Stomach (tissue), 9 donors: ENCODE data around the gene COL6A3. TPM values are rescaled to one million over a fixed set of nuclear protein-coding genes. Genes with fewer than 3 reads are reported as not detected.

Source experiments
- DNase-seq, 2 donors: peaks; one replicate each; pipeline versions ENCODE4 v3.0.0 to v3.0.0-alpha.2; 2013 to 2019
- H3K27ac ChIP-seq, 5 donors: fragments of 200-600 bp in 4 of 5; sonication (generic) in 4 of 5; one replicate each; pipeline ENCODE4 v1.5.1; 2013 to 2019; ENCODE audit warnings: mild to moderate bottlenecking in 1 of 5, moderate library complexity in 1 of 5
- H3K27me3 ChIP-seq, 3 donors: fragments of 200-600 bp; sonication (generic); one replicate each; pipeline ENCODE4 v1.5.1; 2017 to 2019; ENCODE audit warnings: mixed run types in 1 of 3
- H3K36me3 ChIP-seq, 4 donors: fragments of 200-600 bp; sonication (generic); 1 replicate in 3 of 4; 2 replicates in 1 of 4; pipeline ENCODE4 v1.5.1; 2016 to 2019
- H3K4me1 ChIP-seq, 4 donors: fragments of 200-600 bp; sonication (generic); one replicate each; pipeline ENCODE4 v1.5.1; 2016 to 2019
- H3K4me3 ChIP-seq, 4 donors: fragments of 200-600 bp; sonication (generic) in 3 of 4; one replicate each; pipeline ENCODE4 v1.5.1; 2016 to 2019; ENCODE audit warnings: mild to moderate bottlenecking in 1 of 4
- H3K9me3 ChIP-seq, 4 donors: fragments of 200-600 bp; sonication (generic); one replicate each; pipeline ENCODE4 v1.5.1; 2016 to 2019
- EP300 ChIP-seq: sonication (generic); formaldehyde crosslinking; IDR thresholded peaks from one replicate; pipeline ENCODE4 v1.6.1; 2017; ENCODE audit warnings: antibody characterized with exemption
- POLR2A ChIP-seq, 4 donors: fragments of 450-650 bp; IDR thresholded peaks; one replicate each; pipeline ENCODE4 v1.6.1; 2016; ENCODE audit warnings: antibody characterized with exemption in 4 of 4, control low read depth in 2 of 4, mild to moderate bottlenecking in 1 of 4, moderate library complexity in 1 of 4
- POLR2AphosphoS5 ChIP-seq, 3 donors: sonication (generic); formaldehyde crosslinking; IDR thresholded peaks; one replicate each; pipeline ENCODE4 v1.6.1; 2016; ENCODE audit warnings: antibody characterized with exemption in 3 of 3
- WGBS, 5 donors: extraction: QIAGEN DNeasy Blood & Tissue Kit in 3 of 5; methylation state at CpG; one replicate each; pipeline versions ENCODE4 v1.1.5 to v1.1.7; 2013 to 2018; 5-methylcytosine and 5-hydroxymethylcytosine counted together
- intact Hi-C: fragments of 100-400 bp; cut with DNase I; formaldehyde crosslinking; loops from one replicate; pipeline ENCODE4 v1.15.1; 2023; ENCODE audit warnings: low total_unique reads
- polyA plus RNA-seq, 3 donors: library from polyadenylated mRNA; stranded (reverse); fragments of 200-250 nt; gene quantifications; one replicate each; pipeline ENCODE4 v1.2.3, GENCODE V29; 2013
- total RNA-seq, 5 donors: library from RNA; depleted of rRNA; stranded (reverse); fragments of >200 nt; gene quantifications; one replicate each; pipeline versions ENCODE4 v1.1.0 to v1.2.3, GENCODE V29; 2014 to 2016
- TF ChIP-seq, protein P1 (sequence below), 7 experiments: fragments of 450-650 bp in 4 of 7; fragments of 200-600 bp in 3 of 7; sonication (generic) in 3 of 7; IDR thresholded peaks; one replicate each; pipeline ENCODE4 v1.5.1; 2016 to 2019; ENCODE audit warnings: antibody characterized with exemption in 7 of 7, control low read depth in 2 of 7, mild to moderate bottlenecking in 1 of 7
- donor health status: healthy with polysubstance abuse.
- donor health status: Bipolar disorder and iron deficiency.
- donor health status: healthy.

The COL6A3 gene
- total and polyA plus RNA-seq, 8 donors: 9.3 to 411 (median 105) TPM

DNA sequence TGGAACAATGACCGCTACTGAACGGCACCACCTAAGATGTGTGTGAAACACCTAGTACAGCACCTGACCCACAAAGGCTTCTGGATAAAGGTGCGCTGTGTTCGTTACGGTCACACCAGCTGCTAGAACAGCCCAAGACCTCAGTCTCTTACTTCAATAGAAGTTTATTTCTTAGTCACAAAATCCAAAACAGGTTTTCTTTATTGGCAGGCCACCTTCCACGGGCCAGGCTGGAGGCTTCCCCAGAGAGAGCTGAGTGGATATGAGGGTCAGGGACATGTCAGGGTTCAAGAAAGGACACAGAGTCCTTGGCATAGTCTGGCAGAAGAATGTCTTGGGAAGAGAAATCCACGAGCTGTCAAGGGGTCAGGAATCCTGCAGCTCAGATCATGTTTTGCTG, 92.2 kb downstream of the COL6A3 start:
- Histone ChIP-seq H3K27ac (peak overlapping the region in 4 of 5 donors; percentile 42 to 91 (median 74)), H3K36me3 (peaks cover 0 to 5% (median 0%) of the 10 kb centered on the region in 4 donors), H3K27me3 (no peaks in the 10 kb centered on the region), H3K4me3 (no peak overlapping the region), H3K4me1 (peaks cover 4 to 85% (median 32%) of the 10 kb centered on the region in 4 donors), H3K9me3 (no peaks in the 10 kb centered on the region)
- no peak for TF ChIP-seq POLR2A (IDR thresholded peaks at IDR 0.05)
- TF ChIP-seq, protein P1, sequence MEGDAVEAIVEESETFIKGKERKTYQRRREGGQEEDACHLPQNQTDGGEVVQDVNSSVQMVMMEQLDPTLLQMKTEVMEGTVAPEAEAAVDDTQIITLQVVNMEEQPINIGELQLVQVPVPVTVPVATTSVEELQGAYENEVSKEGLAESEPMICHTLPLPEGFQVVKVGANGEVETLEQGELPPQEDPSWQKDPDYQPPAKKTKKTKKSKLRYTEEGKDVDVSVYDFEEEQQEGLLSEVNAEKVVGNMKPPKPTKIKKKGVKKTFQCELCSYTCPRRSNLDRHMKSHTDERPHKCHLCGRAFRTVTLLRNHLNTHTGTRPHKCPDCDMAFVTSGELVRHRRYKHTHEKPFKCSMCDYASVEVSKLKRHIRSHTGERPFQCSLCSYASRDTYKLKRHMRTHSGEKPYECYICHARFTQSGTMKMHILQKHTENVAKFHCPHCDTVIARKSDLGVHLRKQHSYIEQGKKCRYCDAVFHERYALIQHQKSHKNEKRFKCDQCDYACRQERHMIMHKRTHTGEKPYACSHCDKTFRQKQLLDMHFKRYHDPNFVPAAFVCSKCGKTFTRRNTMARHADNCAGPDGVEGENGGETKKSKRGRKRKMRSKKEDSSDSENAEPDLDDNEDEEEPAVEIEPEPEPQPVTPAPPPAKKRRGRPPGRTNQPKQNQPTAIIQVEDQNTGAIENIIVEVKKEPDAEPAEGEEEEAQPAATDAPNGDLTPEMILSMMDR (IDR thresholded peaks at IDR 0.05): no peak
- no peak for TF ChIP-seq POLR2AphosphoS5 (IDR thresholded peaks at IDR 0.05)
- TF ChIP-seq EP300: no peak
- WGBS, 5 donors: 83 to 90% (median 90%) methylated on average over 7 of the region's 7 CpGs
- intact Hi-C loops: no loop called here
- DNase-seq: no peak

DNA sequence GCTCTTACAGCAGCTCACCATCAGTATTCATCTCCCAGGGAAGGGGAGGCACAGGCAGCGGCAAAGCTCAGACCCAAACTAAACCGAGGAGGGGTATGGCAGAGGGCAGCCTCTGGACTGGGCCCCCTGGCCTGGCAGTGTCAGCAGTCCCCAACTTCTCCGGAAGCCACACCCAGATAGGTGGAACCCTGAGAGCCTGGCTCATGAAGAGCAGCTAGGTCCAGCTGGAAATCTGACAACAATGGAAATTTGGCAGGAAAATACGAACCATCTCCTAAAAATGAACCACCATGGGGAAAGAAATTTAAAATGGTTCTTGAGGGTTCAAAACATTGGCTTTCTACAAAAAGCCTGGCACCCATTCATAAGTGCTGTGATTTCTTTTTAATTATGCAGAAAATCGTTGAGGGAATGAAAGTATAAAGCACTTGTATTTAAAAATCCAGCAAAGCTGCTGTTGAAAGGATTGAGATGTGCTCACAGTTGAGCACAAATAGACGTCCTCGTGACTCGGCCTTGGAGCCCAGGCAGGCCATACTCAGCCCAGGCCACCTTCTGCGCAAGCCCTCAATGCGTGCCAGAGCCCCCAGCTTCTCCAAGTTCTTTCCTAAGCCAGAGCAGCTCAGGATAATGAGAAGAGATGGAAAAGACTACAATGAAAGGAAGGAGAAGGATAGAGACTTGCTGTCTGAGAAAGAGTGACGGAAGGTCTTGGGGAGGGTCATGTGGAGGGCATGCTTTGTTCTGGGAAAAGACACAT, 93.0 kb downstream of the COL6A3 start:
- Histone ChIP-seq H3K4me1 (peaks cover 4 to 85% (median 34%) of the 10 kb centered on the region in 4 donors), H3K27ac (peak overlapping the region in 4 of 5 donors; percentile 42 to 91 (median 74)), H3K27me3 (no peaks in the 10 kb centered on the region), H3K36me3 (peaks cover 0 to 5% (median 0%) of the 10 kb centered on the region in 4 donors), H3K9me3 (no peaks in the 10 kb centered on the region), H3K4me3 (no peak overlapping the region)
- 65 to 80% (median 72%) methylated on average over 10 to 11 of the region's 11 CpGs for WGBS, 5 donors
- intact Hi-C loops: no loop called here
- no peak for DNase-seq
- no peak for TF ChIP-seq POLR2A (IDR thresholded peaks at IDR 0.05)
- TF ChIP-seq EP300: no peak
- no peak for TF ChIP-seq POLR2AphosphoS5 (IDR thresholded peaks at IDR 0.05)
- TF ChIP-seq, protein P1 (IDR thresholded peaks at IDR 0.05): no peak

DNA sequence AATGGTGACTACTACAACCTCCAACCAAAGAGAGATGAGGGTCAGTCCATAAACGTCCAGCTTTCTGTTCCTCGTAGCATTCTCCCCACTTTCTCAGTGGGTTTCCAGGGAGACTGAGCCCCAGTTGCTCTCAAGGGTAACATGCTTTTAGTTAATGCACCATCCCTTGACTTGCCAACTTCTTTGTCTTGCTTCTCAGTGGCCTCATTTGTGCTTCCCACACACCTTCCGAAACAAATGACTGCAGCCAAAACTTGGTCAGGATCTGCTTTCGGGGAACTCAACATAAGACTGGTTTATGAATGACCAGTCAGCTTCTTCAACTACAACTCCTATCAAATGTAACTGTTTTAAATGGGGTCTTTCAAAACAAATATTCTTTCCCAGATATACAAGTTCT, 94.1 kb downstream of the COL6A3 start:
- peaks cover 10 to 85% (median 39%) of the 10 kb centered on the region in 4 donors for H3K4me1 ChIP-seq

DNA sequence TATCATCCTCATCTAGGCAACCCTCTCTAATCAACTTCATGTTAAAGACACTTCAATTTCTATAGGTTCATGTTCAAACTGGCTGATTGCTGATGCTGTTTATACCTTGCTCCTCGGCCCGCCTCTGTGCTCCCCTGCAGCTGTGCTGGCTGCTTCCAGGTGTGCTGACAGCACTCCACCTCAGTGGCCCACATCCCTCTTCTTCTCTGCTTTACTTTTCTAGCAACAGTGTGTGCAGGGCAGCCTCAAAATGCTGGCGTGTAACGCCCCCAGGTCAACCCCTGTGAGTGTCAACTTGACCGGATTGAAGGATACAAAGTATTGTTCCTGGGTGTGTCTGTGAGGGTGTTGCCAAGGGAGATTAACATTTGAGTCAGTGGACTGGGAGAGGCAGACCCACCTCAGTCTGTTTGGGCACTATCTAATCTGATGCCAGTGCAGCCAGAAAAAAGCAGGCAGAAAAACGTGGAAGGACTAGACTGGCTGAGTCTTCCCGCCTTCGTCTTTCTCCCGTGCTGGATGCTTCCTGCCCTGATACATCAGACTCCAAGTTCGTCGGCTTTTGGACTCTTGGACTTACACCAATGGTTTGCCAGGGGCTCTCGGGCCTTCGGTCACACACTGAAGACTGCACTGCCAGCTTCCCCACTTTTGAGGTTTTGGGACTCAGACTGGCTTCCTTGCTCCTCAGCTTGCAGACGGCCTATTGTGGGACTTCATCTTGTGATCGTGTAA, 94.7 kb downstream of the COL6A3 start:
- 54 to 70% (median 66%) methylated on average over 15 of the region's 15 CpGs for WGBS, 5 donors
- Histone ChIP-seq H3K27me3 (no peaks in the 10 kb centered on the region), H3K4me3 (no peak overlapping the region), H3K27ac (peak overlapping the region in 3 of 5 donors; percentile 83 to 91 (median 87)), H3K4me1 (peaks cover 12 to 84% (median 39%) of the 10 kb centered on the region in 4 donors), H3K9me3 (no peaks in the 10 kb centered on the region), H3K36me3 (peaks cover 0 to 5% (median 0%) of the 10 kb centered on the region in 4 donors)
- intact Hi-C loops: no loop called here
- no peak for DNase-seq
- TF ChIP-seq POLR2A (IDR thresholded peaks at IDR 0.05) (no peak), POLR2AphosphoS5 (IDR thresholded peaks at IDR 0.05) (peak in 1 of 3 donors; percentile 3)

More for the DNA sequence above, 94.1 kb downstream of the COL6A3 start:
- no peaks in the 10 kb centered on the region for H3K9me3 ChIP-seq
- WGBS, 5 donors: 72 to 94% (median 84%) methylated on average over 4 of the region's 4 CpGs
- no peaks in the 10 kb centered on the region for H3K27me3 ChIP-seq
- no peak for TF ChIP-seq POLR2AphosphoS5 (IDR thresholded peaks at IDR 0.05)
- TF ChIP-seq, protein P1 (IDR thresholded peaks at IDR 0.05): no peak
- intact Hi-C loops: no loop called here
- DNase-seq: no peak
- no peak overlapping the region for H3K4me3 ChIP-seq
- peak overlapping the region in 3 of 5 donors; percentile 49 to 91 (median 83) for H3K27ac ChIP-seq
- peaks cover 0 to 5% (median 0%) of the 10 kb centered on the region in 4 donors for H3K36me3 ChIP-seq
